ENCODE measurements around the gene MTOR.
"Not testable (repeated sequence)": the region's sequence is repeated elsewhere in the genome, so short reads cannot be mapped to it uniquely, and the experiment has no call there.

The MTOR gene

GRCh38 chr1:11100149-11100493 is 162.2 kb downstream of the MTOR start:
- no peak for DNase-seq

GRCh38 chr1:11099310-11100148 is 162.8 kb downstream of the MTOR start, which contains the start of gene EXOSC10:
TSS of gene EXOSC10 (minus strand) at chr1:11099869. CDS start at chr1:11099831, 38 bp downstream.
- DNase-seq: peak; percentile 78 to 83

GRCh38 chr1:11098931-11099309 is 163.4 kb downstream of the MTOR start:
- no peak for DNase-seq

DNA sequence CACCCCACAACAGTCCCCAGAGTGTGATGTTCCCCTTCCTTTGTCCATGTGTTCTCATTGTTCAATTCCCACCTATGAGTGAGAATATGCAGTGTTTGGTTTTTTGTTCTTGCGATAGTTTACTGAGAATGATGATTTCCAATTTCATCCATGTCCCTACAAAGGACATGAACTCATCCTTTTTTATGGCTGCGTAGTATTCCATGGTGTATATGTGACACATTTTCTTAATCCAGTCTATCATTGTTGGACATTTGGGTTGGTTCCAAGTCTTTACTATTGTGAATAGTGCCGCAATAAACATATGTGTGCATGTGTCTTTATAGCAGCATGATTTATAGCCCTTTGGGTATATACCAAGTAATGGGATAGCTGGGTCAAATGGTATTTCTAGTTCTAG is 178.6 kb downstream of the MTOR start:
- not testable (repeated sequence) for DNase-seq

- DNase-seq: no peak
Measured at GRCh38 chr1:11080931-11081330, 181.4 kb downstream of the MTOR start.

DNA sequence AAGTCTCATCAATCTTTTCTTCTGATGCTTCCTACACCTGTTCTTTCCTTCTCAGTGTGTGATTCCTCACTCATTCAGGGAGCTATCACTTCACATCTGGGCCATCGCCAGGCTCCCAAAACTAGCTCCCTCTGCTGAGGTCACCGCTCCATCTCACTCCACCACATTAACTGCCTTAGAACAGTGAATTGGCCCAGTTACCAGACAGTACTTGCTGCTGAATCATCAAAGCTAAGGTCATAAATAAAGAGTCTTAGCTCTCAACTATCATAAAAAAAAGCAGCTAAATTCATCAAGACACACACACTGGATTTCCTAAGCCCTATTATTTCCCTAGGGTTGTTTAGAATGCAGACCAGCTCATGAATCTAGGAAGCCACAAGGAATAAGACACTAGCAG is 183.7 kb downstream of the MTOR start:
- no peak for DNase-seq

GRCh38 chr1:11073398-11073797 is 189.0 kb downstream of the MTOR start:
- DNase-seq: not testable (repeated sequence)

DNA sequence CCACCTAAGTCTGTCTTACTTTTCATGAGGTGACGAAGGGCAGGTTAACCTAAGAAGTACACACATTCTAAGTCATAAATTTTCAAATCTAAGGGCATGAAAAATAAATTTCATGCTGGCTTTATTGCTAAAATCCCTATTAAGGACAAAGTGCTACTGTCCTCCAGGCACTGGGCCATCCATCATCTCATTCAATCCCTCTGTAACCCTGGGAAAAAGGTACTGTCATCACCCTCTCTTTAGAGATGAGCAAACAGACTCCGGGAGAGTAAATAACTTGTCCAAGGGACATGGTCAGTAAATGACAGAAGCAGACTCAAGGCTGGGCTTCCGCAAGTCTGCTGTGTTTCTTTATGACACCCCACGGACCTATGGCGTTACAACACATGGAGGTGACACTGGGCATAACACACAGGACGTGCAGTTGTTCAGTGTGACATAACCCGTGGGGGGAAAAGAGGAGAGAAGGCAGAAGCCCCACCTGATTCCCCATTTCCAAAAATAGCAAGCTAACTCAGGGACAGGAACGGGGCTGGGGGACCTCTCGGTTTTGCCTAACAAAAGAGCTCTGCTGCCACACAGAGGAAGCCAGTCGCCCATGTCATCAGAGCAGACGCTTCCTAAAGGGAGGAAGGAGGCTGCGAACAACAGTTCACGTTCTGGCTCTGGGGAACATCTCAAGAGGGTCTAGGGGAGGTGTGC is 190.0 kb downstream of the MTOR start:
- DNase-seq: peak; percentile 66 to 80

DNA sequence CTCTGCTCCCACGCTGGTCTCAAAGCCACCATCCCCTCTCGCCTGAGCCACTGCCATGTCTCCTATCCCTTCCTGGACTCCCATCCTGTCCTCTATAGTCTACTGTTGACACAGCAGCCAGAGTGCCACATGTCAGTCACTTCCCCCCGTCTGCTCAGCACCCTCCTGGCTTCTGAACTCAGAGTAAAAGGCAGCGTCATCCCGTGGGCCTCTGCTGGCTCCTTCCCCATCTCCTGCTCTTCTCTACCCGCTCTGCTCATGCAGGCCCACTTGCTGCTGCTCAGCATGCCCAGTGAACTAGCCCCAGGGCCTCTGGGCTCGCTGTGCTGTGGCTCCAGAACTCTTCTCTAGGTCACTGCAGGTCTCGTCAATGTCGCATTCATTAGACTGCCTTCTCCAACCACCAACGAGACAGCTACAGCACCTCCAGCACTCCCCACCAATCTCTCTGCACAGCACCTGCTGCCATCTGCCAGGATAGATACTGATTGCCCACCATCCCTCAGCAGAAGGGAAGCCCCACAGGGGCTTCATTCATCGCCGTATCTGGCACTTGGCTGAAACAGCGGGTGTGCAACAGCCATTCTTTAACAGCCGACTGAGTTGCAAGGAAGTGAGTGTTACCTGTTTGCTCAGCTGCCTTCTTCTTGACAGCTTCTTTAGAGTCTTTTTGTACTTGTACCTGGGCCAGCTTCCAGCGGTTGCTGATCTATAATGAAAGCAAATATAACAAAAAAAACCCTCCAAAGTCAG is 190.7 kb downstream of the MTOR start:
- DNase-seq: no peak

GRCh38 chr1:11070876-11071275 is 191.5 kb downstream of the MTOR start:
- no peak for DNase-seq

DNA sequence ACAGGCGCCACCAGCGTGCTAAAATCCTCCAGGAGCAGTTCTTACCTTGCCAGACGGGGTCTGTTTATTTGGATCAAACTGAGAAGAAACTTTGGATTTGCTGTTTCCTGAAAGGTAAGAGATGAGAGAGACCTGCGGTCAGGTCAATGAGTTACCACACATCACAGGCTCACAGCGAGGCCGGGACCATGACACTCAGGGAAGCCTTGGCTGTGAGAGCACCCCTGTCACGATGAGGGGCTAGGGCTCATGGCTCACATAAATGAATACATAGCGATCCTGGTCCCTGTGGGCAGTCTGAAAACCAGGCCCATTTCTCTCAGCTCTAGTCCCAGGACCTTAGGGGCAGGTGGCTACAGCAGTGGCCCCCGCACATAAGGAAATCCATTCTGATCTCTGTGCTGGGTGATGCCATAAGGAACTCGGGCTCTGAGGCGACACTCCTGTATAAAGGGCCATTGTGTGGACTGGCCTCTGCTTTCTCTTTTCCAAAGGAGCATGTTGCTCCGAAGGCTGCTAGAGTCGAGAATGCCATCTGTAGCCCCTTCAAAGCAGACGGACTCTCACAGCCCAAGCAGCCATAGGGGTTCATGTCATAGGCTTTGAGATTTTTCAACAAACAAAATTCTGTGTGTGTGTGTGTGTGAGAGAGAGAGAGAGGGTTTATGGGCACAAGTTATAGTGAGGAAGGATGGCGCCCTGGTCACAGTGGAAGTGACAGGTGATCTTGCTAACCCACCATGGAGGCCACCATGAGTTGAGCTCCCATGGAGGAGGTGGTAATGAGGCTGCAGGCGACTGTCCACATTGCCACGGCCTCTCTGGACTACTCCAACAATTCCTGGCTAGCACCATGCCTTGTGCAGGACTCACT is 193.5 kb downstream of the MTOR start:
- no peak for DNase-seq

DNA sequence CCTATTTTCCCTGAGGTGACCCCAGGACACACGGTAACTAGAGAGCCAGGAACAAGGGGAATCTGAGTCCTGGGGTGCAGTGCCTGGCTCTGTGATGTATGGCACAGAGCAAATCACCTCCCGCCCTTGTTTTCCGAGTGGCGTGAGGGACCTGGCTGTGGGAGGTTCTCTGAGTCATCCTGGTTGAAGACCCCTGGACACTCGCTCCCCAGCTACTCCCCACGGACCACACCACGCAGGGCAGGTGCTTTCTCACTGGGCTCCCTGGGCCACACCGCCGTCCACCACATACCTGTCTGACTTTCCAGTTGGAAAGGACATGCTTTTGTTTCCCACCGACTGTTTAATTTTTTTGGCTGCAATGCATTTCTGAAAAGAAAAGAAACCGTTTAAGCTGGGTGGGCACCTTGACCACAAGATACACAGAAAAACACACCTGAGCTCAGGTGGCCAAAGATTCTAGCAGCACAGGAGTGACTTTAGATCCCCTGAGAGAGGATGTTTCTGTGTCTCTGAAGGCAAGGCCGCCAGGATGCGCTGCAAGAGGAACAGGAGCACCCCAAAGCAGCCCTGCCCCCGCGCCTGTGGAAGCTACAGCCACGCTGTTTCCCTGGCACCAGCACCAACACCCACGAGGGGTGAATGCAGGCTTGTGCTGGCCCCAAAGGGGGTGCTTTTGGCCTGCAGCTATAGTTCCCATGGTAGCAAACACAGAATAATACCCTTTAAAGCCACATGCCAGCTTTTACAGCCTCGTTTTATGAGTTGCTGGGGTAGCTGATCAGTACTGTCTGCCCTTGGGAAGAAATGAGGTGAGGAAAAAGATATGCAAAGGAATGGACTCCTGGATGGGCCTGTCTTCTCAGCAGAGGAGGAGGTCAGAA is 194.4 kb downstream of the MTOR start:
- DNase-seq: no peak

DNA sequence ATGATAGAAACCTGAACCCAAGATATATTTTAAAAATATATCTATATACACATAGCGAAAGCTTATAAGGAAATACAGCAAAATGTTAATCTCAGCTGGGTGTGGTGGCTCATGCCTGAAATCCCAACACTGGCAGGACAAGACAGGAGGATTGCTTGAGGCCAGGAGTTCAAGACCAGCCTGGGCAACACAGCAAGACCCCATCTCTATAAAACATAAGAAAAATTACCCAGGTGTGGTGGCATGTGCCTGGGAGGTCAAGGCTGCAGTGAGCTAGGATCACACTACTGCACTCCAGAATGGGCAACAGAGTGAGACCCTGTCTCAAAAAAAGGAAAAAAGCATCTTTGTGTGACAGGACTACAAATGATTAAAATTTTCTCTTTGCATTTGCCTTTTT is 196.6 kb downstream of the MTOR start:
- DNase-seq: no peak

- DNase-seq: no peak
Measured at GRCh38 chr1:11064942-11065341, 197.4 kb downstream of the MTOR start.

GRCh38 chr1:11063937-11064537 is 198.3 kb downstream of the MTOR start:
- peak; percentile 37 to 41 for DNase-seq

- DNase-seq: no peak
Measured at GRCh38 chr1:11062965-11063401, 199.4 kb downstream of the MTOR start.

DNA sequence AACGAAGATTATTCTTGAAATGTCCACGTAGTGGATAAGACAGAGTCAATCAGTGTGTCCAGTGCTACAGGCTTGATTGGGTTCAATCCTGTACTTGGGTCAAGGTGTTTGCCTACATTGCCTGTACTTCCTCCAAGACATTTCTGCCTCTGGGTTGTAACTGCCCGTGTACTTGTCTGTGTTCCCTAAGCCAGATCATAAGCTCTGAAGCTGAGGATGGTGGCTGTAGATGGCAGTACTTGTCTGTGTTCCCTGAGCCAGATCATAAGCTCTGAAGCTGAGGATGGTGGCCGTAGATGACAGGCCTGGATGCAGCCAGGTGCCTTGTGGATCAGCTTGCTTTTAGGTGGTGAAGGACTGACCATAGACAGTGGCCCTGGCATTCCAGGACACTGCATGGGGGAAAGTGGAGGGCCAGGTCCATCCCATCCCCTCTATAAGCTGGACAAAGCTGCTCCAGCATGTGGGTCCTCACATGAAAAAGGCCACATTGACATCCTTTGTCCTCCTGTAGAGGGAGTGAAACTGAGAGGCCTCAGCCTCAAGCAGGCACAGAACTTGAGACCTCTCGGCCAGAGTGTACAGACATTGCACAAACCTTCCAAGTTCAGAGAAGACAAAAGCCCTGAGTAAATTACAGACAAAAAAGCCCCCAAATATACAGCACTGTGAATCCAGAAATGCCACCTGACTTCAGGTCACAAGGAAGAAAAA is 200.5 kb downstream of the MTOR start:
- DNase-seq: peak in 1 of 2 experiments; percentile 34

GRCh38 chr1:11059968-11060830 is 202.2 kb downstream of the MTOR start, which contains the start of gene SRM:
TSS of gene SRM (minus strand) at chr1:11060018. CDS start at chr1:11059943, 75 bp downstream.
- peak; percentile 70 to 82 for DNase-seq
